Activated CD4-positive, alpha-beta T cell treated with anti-CD3 and anti-CD28 coated beads for 36 hours (primary cell): ENCODE data around the gene ASTN2. TPM values are rescaled to one million over a fixed set of nuclear protein-coding genes. Genes with fewer than 3 reads are reported as not detected.

Experiments used
- ATAC-seq: fragments of 200-7000 bp; cut with Tn5 transposase; one replicate; pipeline ENCODE4 v1.10.0; 2021; ENCODE audit warnings: mild to moderate bottlenecking, moderate library complexity
- CTCF ChIA-PET: fragments of 350-600 bp; sonication (Branson Sonifier 250); formaldehyde crosslinking; loops from one replicate; lab custom pipeline; 2021; ENCODE audit warnings: antibody characterized with exemption; lab: Charles Lee
- POLR2A ChIA-PET: fragments of 350-600 bp; sonication (Branson Sonifier 250); formaldehyde crosslinking; loops from one replicate; lab custom pipeline; 2021; ENCODE audit warnings: antibody characterized with exemption, inconsistent platforms; lab: Charles Lee
- DNase-seq: peaks from one replicate; pipeline ENCODE4 v3.0.0-alpha.2; 2020
- H3K27ac Mint-ChIP-seq: one replicate; pipeline ENCODE4 v1.8.0; 2021; ENCODE audit warnings: mixed read lengths
- H3K27me3 Mint-ChIP-seq: one replicate; pipeline ENCODE4 v1.8.0; 2021; ENCODE audit warnings: mixed read lengths
- H3K36me3 Mint-ChIP-seq: one replicate; pipeline ENCODE4 v1.8.0; 2021; ENCODE audit warnings: low read depth, mixed read lengths
- H3K4me1 Mint-ChIP-seq: one replicate; pipeline ENCODE4 v1.8.0; 2021; ENCODE audit warnings: mixed read lengths
- H3K4me3 Mint-ChIP-seq: one replicate; pipeline ENCODE4 v1.8.0; 2021; ENCODE audit warnings: mild to moderate bottlenecking, moderate library complexity, mixed read lengths
- H3K9me3 Mint-ChIP-seq: one replicate; pipeline ENCODE4 v1.8.0; 2021; ENCODE audit warnings: low read depth, mixed read lengths
- intact Hi-C, 2 experiments: fragments of 100-400 bp; cut with DNase I in 1 of 2; cut with micrococcal nuclease in 1 of 2; formaldehyde crosslinking; loops; one replicate each; pipeline versions ENCODE4 v1.14.2 to v1.15.1; 2022 to 2024; cut with DNase I, micrococcal nuclease
- total RNA-seq, 2 experiments: library from RNA; stranded (reverse); gene quantifications; one replicate each; pipeline ENCODE4 v1.2.3, GENCODE V29; 2021

The ASTN2 gene
- total RNA-seq, 2 experiments from 2014 or later: 3.0 to 4.2 TPM

DNA sequence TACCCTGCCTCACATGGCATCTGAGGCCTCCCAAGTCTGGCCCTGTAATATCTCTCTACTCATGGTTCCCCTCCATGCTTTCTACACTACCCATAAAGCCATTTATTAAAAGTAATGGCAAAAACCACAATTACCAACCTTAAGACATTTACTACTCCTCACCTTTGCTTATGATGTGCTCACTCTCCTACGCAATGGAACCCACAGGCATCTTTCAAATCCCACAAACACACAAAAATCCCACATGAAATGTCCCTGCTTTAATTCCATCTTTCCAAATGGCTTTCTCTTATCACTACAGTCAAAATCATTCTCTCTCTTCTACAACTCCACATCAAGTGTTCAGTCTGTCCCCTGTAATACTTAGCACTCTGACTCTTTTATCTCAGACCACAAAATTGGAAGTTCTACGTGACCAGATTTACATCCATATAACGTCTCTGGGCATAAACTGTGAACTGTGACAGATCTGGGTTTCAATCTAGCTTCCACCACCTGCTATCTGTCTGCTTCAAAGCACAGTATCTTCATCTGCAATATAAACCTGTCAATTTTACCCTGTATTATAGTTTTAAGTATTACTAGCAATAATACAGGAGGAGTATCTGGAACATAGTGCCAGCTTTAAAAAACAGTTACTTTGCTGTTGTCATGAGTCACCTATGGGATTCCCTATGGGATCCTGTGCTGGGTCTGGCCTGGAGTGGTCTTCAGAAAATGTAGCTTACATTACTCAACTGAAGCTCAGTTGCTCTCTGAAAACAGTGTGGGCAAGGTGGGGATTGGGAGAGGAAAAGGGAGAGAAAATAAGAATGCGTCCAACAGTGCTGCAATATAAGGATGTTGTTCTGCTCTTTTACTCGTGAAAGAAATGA, 864.8 kb downstream of the ASTN2 start:
- intact Hi-C loops: no loop called here
- no peak for DNase-seq
- H3K27ac Mint-ChIP-seq: no peak overlapping the region

DNA sequence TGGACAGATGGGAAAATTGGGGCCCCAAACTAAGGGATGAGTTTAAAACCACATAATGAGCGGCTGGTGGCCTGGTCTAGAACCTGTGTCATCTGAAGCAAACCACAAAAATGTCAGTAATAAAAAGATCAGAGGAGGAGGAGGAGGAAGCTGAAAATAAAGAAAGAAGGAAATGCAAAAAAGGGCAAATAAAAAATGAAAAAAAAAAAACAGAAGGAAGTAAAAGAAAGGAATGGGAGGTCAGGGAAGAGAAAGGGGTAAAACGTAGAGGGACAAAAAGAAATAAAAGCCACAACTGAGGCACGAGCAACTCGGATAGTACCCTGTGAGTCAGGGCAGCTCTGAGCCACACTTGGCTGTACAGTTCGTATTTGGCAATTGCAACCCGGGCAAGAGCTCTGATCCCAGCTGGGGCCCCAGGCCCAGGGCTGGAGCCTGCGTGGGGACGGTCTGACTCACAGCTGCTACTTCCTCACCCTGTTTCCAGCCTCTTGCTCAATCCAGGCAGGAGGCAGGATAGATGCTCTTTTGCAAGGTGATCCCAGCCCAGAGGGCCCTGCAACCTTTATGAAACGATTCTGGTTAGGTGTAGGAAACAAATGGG, 865.7 kb downstream of the ASTN2 start:
- Mint-ChIP-seq H3K4me3 (no peak overlapping the region), H3K36me3 (no peaks in the 10 kb centered on the region), H3K9me3 (no peaks in the 10 kb centered on the region), H3K4me1 (peaks cover 5% of the 10 kb centered on the region), H3K27ac (no peak overlapping the region), H3K27me3 (no peaks in the 10 kb centered on the region)
- intact Hi-C loops: no loop called here
- POLR2A ChIA-PET: no interaction called here
- ATAC-seq: no peak
- DNase-seq: peak; percentile 9
- CTCF ChIA-PET: interaction anchor here (0.6 kb wide), 1 partner anchor 404 kb away, joined by 3 read pairs; no protein-coding TSS in a partner anchor

More for the DNA sequence above, 864.8 kb downstream of the ASTN2 start:
- peaks cover 5% of the 10 kb centered on the region for H3K4me1 Mint-ChIP-seq
- POLR2A ChIA-PET: no interaction called here
- H3K27me3 Mint-ChIP-seq: no peaks in the 10 kb centered on the region
- H3K4me3 Mint-ChIP-seq: no peak overlapping the region
- CTCF ChIA-PET: interaction anchor here (0.8 kb wide), 1 partner anchor 21 kb away, joined by 3 read pairs; no protein-coding TSS in a partner anchor
- H3K36me3 Mint-ChIP-seq: no peaks in the 10 kb centered on the region
- no peaks in the 10 kb centered on the region for H3K9me3 Mint-ChIP-seq
- no peak for ATAC-seq

DNA sequence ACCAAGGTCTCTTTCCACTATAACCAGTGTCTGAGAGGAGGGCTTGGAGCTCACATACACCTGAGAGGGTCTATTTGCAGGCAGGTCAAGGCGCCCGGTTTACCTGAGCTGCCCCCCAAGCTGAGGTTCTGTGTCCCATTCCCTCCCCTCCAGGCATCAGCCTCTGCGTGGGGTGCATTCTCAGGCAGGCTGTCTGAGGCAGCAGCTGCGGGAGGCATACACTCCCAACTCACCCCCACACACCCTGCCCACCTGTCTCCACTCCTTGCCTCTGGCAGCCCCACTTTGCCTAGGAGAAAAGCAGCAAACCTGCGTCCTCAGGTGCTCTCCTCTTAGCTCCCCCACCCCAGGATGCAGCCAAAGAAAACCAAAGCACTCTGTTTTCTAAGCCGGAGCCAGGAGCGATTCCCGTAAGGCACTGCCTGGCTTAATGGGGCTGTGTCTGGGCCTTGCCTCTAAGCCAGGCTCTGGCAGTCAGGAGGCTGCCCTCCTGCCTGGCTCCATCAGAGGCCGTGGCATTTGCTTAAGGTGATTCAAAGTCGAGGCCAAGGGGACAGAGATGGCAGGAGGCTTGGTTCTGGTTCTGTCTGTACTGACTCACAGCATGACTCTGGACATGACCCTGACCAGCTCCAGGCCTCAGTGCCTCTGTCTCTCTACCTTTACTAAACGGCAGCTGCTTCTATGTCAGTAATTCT, 867.0 kb downstream of the ASTN2 start:
- Mint-ChIP-seq H3K27me3 (no peaks in the 10 kb centered on the region), H3K9me3 (no peaks in the 10 kb centered on the region), H3K27ac (no peak overlapping the region), H3K4me1 (peaks cover 5% of the 10 kb centered on the region), H3K36me3 (no peaks in the 10 kb centered on the region), H3K4me3 (no peak overlapping the region)
- intact Hi-C loops: no loop called here
- no peak for ATAC-seq
- DNase-seq: no peak
- POLR2A ChIA-PET: no interaction called here
- CTCF ChIA-PET: no interaction called here

DNA sequence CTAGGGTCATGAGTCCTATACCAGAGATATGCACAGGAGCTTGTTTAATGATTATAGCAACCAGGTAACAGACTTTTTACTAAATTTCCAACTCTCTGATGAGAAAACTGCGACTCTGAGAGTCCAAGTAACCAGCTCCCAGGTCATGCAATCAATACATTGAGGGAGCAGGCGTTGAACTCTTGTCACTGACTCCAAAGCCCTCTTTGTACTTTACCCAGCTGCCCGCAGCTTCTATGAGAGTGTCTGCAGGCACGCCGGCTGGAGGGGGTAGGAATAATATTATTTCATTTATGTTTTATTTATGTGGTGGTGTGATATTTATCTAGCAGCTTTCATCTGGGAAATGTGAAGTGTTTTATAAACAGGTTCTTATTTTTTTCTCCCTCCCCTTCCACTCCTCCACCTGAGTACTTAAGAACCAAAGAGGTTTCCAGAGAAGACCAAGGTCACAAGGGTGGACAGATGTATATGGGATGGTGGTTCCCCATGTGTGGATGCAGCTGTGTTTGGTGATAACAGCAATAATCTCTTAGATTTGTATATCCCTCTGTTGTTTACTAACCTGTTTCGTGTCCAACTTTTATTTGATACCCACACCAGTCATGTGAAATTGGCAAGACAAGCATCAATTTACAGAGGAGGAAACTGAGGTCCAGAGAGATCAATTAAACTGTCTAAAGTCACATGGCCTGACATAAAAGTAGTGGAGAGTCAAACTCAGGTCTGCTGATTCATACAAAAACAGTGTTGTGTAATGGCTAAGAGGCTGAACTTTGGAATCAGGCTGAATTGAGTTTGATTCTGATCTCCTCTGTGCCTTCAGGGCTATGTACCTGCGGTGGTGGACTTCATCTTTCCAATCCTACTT, 867.9 kb downstream of the ASTN2 start:
- CTCF ChIA-PET: interaction anchor here (0.9 kb wide), 1 partner anchor 23 kb away, joined by 3 read pairs; no protein-coding TSS in a partner anchor
- Mint-ChIP-seq H3K36me3 (no peaks in the 10 kb centered on the region), H3K4me1 (peaks cover 5% of the 10 kb centered on the region), H3K27me3 (no peaks in the 10 kb centered on the region), H3K27ac (no peak overlapping the region), H3K4me3 (no peak overlapping the region), H3K9me3 (no peaks in the 10 kb centered on the region)
- intact Hi-C loops: no loop called here
- POLR2A ChIA-PET: no interaction called here
- ATAC-seq (no peak), DNase-seq (no peak)

DNA sequence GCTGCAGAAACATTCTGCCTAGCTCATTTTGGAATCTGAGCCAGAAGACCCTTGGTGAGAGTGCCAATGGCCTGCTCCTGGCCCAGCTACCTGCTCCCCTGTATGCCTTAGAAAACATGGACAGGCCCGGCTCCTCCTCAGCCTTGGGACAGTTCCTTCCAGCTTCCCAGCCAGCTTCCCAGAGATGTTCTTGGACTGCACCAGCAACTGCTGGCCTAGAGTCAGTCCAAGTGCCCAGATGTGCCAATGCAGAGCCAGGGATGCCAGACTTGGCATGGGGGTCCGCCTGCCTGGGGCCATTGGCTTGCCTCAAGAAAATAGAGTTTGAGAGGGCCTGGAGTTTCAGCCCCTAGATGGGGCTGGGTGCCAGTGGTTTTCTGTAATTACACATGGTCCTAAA, 870.0 kb downstream of the ASTN2 start:
- ATAC-seq: no peak
- DNase-seq: no peak
- POLR2A ChIA-PET: no interaction called here
- intact Hi-C loops: no loop called here
- no peak overlapping the region for H3K27ac Mint-ChIP-seq
- H3K9me3 Mint-ChIP-seq: no peaks in the 10 kb centered on the region
- H3K4me3 Mint-ChIP-seq: no peak overlapping the region
- H3K4me1 Mint-ChIP-seq: peaks cover 5% of the 10 kb centered on the region
- peaks cover 3% of the 10 kb centered on the region for H3K36me3 Mint-ChIP-seq
- no peaks in the 10 kb centered on the region for H3K27me3 Mint-ChIP-seq
- CTCF ChIA-PET: interaction anchor here (0.7 kb wide), 1 partner anchor 27 kb away, joined by 4 read pairs; no protein-coding TSS in a partner anchor

DNA sequence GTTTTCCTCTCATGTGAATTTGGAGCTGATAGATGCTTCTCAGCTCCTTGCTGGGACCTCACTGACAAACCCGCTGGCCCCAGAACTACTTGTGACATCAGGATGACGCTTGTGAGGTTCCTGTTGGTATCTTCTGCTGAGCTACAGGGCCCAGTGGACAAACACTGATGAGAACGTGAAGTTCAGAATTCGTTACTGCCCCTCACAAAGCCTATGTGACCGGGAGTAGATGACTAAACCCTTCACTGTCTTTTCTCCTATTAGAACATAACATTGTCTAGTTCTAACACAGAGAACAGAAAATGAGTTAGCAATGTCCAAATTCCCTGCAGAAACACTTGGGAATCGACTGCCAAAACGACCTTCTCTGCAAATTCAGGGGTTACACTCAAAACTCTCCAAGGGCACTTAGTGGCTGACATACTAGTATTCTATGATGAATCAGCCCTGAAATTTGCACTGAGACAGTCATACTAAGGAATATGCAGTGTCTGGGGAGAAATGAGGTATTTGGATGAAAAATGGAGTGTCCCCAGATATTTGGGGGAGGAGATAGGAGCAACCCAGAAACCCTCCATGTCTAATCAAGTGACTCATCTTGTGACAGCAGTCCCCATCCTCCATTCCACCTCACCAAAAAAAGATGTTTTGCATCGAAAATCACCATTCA, 871.0 kb downstream of the ASTN2 start:
- H3K27ac Mint-ChIP-seq: no peak overlapping the region
- no peak overlapping the region for H3K4me3 Mint-ChIP-seq
- DNase-seq: no peak
- CTCF ChIA-PET: no interaction called here
- H3K27me3 Mint-ChIP-seq: no peaks in the 10 kb centered on the region
- peaks cover 2% of the 10 kb centered on the region for H3K4me1 Mint-ChIP-seq
- H3K36me3 Mint-ChIP-seq: peaks cover 3% of the 10 kb centered on the region
- POLR2A ChIA-PET: no interaction called here
- intact Hi-C loops: no loop called here
- peaks cover 5% of the 10 kb centered on the region for H3K9me3 Mint-ChIP-seq
- no peak for ATAC-seq

DNA sequence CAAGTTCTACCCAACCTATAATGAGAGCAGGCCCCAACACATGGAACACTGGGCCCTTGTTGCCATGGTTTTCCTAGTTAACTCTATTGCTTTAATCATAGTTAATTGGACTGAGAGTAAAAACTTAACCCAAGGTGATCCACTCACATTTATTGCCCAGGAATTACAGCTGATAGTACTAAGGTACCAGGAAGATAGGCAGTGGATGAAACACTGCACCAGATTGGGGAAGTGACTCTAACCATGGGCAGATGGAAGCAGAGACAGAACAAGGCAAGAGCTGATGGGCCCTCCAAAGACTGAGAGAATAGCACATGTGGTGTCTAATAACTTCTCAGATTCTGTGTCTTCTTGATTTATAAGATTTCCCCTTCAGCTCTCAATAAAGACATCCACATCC, 873.5 kb downstream of the ASTN2 start:
- no peaks in the 10 kb centered on the region for H3K27me3 Mint-ChIP-seq
- H3K27ac Mint-ChIP-seq: no peak overlapping the region
- CTCF ChIA-PET: no interaction called here
- POLR2A ChIA-PET: no interaction called here
- peaks cover 19% of the 10 kb centered on the region for H3K9me3 Mint-ChIP-seq
- peaks cover 3% of the 10 kb centered on the region for H3K36me3 Mint-ChIP-seq
- no peaks in the 10 kb centered on the region for H3K4me1 Mint-ChIP-seq
- no peak for ATAC-seq
- intact Hi-C loops: no loop called here
- H3K4me3 Mint-ChIP-seq: no peak overlapping the region
- DNase-seq: no peak

DNA sequence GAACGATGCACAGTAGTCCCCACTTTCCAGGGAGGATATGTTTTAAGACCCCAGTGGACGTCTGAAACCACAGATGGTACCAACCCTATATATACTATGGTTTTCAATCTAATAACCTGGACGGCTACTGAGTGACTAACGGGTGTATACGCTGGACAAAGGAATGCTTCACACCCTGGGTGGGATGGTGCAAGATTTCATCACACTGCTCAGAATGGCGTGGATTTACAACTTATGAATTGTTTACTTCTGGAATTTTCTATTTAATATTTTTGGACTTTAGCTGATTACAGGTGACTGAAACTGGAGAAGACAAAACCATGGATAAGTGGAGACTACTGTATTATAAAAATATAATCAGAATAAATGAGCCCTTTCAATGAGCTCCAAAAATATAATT, 875.3 kb downstream of the ASTN2 start:
- Mint-ChIP-seq H3K9me3 (peaks cover 24% of the 10 kb centered on the region), H3K36me3 (peaks cover 3% of the 10 kb centered on the region), H3K27me3 (no peaks in the 10 kb centered on the region), H3K27ac (no peak overlapping the region), H3K4me3 (no peak overlapping the region), H3K4me1 (no peaks in the 10 kb centered on the region)
- ATAC-seq (no peak), DNase-seq (no peak)
- intact Hi-C loops: no loop called here
- ChIA-PET POLR2A (no interaction called here), CTCF (no interaction called here)

DNA sequence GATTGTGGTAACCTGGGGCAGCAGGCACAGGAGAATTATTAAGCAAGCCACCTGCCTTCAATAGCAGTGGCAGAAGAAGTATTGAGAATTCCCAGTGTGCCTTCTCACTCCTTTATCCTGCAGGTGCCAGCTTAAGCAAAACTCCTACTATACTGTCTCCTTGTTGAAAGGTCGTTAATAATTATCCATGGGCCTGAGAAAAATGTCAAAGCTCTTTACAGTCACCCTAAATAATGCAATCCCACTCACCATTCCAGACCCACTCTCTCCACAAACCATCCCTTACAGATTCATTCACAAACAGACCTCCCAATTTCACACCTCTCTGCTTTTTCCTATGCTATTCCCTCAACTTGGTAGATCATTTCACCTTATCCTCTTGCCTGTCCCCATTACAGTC, 889.2 kb downstream of the ASTN2 start:
- no peak for ATAC-seq
- no peak overlapping the region for H3K4me3 Mint-ChIP-seq
- H3K27me3 Mint-ChIP-seq: no peaks in the 10 kb centered on the region
- peaks cover 31% of the 10 kb centered on the region for H3K9me3 Mint-ChIP-seq
- no peak for DNase-seq
- H3K27ac Mint-ChIP-seq: no peak overlapping the region
- ChIA-PET CTCF (no interaction called here), POLR2A (no interaction called here)
- intact Hi-C loops: no loop called here
- no peaks in the 10 kb centered on the region for H3K36me3 Mint-ChIP-seq
- H3K4me1 Mint-ChIP-seq: no peaks in the 10 kb centered on the region

DNA sequence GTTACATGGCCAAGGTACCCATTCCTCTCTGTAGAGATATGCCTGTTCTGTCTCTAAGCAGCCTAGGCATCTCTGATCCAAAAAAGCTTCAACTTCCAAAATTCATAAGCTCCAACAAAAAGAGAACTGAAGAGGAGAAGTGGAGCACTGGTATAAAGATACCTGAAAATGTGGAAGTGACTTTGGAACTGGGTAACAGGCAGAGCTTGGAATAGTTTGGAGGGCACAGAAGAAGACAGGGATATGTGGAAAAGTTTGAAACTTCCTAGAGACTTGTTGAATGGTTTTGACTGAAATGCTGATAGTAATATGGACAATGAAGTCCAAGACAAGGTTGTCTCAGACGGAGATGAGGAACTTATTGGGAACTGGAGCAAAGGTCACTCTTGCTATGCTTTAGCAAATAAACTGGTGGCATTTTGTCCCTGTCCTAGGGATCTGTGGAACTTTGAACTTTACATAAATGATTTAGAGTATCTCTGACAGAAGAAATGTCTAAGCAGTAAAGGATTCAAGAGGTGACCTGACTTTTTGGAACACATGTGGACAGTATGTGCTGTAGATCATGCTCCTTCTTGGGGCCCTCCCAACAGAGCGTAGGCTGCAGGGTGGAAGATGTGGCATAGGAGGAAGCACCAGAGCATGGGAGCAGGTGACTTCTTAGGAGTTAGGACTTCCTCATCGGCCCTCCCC, 889.9 kb downstream of the ASTN2 start:
- Mint-ChIP-seq H3K9me3 (peaks cover 36% of the 10 kb centered on the region), H3K4me1 (no peaks in the 10 kb centered on the region), H3K4me3 (no peak overlapping the region), H3K36me3 (no peaks in the 10 kb centered on the region), H3K27me3 (no peaks in the 10 kb centered on the region), H3K27ac (no peak overlapping the region)
- ChIA-PET CTCF (no interaction called here), POLR2A (no interaction called here)
- intact Hi-C loops: no loop called here
- DNase-seq (no peak), ATAC-seq (no peak)
